Measurements from ENCODE around the gene DEFB119. TPM values are rescaled to one million over a fixed set of nuclear protein-coding genes. Genes with fewer than 3 reads are reported as not detected.

DEFB119 gene
- total RNA-seq, 1 donor from 2014 or later: not detected

- H4K20me1 ChIP-seq (ENCODE audit: insufficient read depth, low read length): no peaks in the 10 kb centered on the region
- no peak overlapping the region for H3K27ac ChIP-seq (ENCODE audit: low read depth, low read length)
- Mint-ChIP-seq H3K4me3 (ENCODE audit: unreplicated experiment) (no peak overlapping the region), H3K9me3 (ENCODE audit: unreplicated experiment) (peaks cover 13% of the 10 kb centered on the region), H3K27me3 (ENCODE audit: low read depth, unreplicated experiment) (no peaks in the 10 kb centered on the region), H3K36me3 (ENCODE audit: low read depth, unreplicated experiment) (no peaks in the 10 kb centered on the region), H3K4me1 (ENCODE audit: low read depth, unreplicated experiment) (no peaks in the 10 kb centered on the region), H3K27ac (ENCODE audit: unreplicated experiment) (no peak overlapping the region)
- no peak for TF ChIP-seq CTCF (IDR thresholded peaks at IDR 0.05; ENCODE audit: insufficient read depth, low read depth, low read length)
- TF ChIP-seq EZH2 (IDR thresholded peaks at IDR 0.05; ENCODE audit: insufficient read depth, low read length): no peak
- H3K4me3 ChIP-seq (ENCODE audit: insufficient read depth, low read depth, low read length): no peak overlapping the region
- H3K36me3 ChIP-seq (ENCODE audit: insufficient read depth, low read length): no peaks in the 10 kb centered on the region
- no peak overlapping the region for H2AFZ ChIP-seq (ENCODE audit: low read depth, low read length)
- H3K27me3 ChIP-seq (ENCODE audit: insufficient read depth, low read length): no peaks in the 10 kb centered on the region
- no peaks in the 10 kb centered on the region for H3K4me1 ChIP-seq (ENCODE audit: insufficient read depth, low read length)
- H3K4me2 ChIP-seq (ENCODE audit: low read length): no peak overlapping the region
- H3K79me2 ChIP-seq (ENCODE audit: insufficient read depth, low read length): no peaks in the 10 kb centered on the region
- DNase-seq (ENCODE audit: low read depth) (no peak), FAIRE-seq (no peak)
- H3K9ac ChIP-seq (ENCODE audit: low read length): no peak overlapping the region
- H3K9me3 ChIP-seq (ENCODE audit: insufficient read depth, low read depth, low read length): peaks cover 3% of the 10 kb centered on the region
These were observed 27.1 kb downstream of the DEFB119 start for GRCh38 chr20:31363295-31363694.

- H3K27me3 Mint-ChIP-seq (ENCODE audit: low read depth, unreplicated experiment): no peaks in the 10 kb centered on the region
- Histone ChIP-seq H3K4me3 (ENCODE audit: insufficient read depth, low read depth, low read length) (no peak overlapping the region), H3K27ac (ENCODE audit: low read depth, low read length) (no peak overlapping the region), H3K79me2 (ENCODE audit: insufficient read depth, low read length) (no peaks in the 10 kb centered on the region), H3K9ac (ENCODE audit: low read length) (no peak overlapping the region), H2AFZ (ENCODE audit: low read depth, low read length) (no peak overlapping the region), H3K36me3 (ENCODE audit: insufficient read depth, low read length) (no peaks in the 10 kb centered on the region), H3K9me3 (ENCODE audit: insufficient read depth, low read depth, low read length) (peaks cover 7% of the 10 kb centered on the region), H3K4me2 (ENCODE audit: low read length) (no peak overlapping the region), H4K20me1 (ENCODE audit: insufficient read depth, low read length) (no peaks in the 10 kb centered on the region), H3K27me3 (ENCODE audit: insufficient read depth, low read length) (no peaks in the 10 kb centered on the region), H3K4me1 (ENCODE audit: insufficient read depth, low read length) (no peaks in the 10 kb centered on the region)
- H3K36me3 Mint-ChIP-seq (ENCODE audit: low read depth, unreplicated experiment): no peaks in the 10 kb centered on the region
- TF ChIP-seq EZH2 (IDR thresholded peaks at IDR 0.05; ENCODE audit: insufficient read depth, low read length): no peak
- no peak for TF ChIP-seq CTCF (IDR thresholded peaks at IDR 0.05; ENCODE audit: insufficient read depth, low read depth, low read length)
- no peak overlapping the region for H3K27ac Mint-ChIP-seq (ENCODE audit: unreplicated experiment)
- H3K4me1 Mint-ChIP-seq (ENCODE audit: low read depth, unreplicated experiment): no peaks in the 10 kb centered on the region
- FAIRE-seq (no peak), DNase-seq (ENCODE audit: low read depth) (no peak)
- no peak overlapping the region for H3K4me3 Mint-ChIP-seq (ENCODE audit: unreplicated experiment)
- H3K9me3 Mint-ChIP-seq (ENCODE audit: unreplicated experiment): peaks cover 3% of the 10 kb centered on the region
These were observed 34.4 kb downstream of the DEFB119 start for GRCh38 chr20:31355981-31356380.

- H3K9me3 Mint-ChIP-seq (ENCODE audit: unreplicated experiment): peaks cover 12% of the 10 kb centered on the region
These were observed 48.9 kb downstream of the DEFB119 start for GRCh38 chr20:31341470-31341869.

More at GRCh38 chr20:31341470-31341869, 48.9 kb downstream of the DEFB119 start:
- H3K79me2 ChIP-seq (ENCODE audit: insufficient read depth, low read length): no peaks in the 10 kb centered on the region
- H3K27me3 ChIP-seq (ENCODE audit: insufficient read depth, low read length): no peaks in the 10 kb centered on the region
- TF ChIP-seq CTCF (IDR thresholded peaks at IDR 0.05; ENCODE audit: insufficient read depth, low read depth, low read length): no peak
- TF ChIP-seq EZH2 (IDR thresholded peaks at IDR 0.05; ENCODE audit: insufficient read depth, low read length): no peak
- H3K4me3 ChIP-seq (ENCODE audit: insufficient read depth, low read depth, low read length): no peak overlapping the region
- Mint-ChIP-seq H3K4me3 (ENCODE audit: unreplicated experiment) (no peak overlapping the region), H3K27me3 (ENCODE audit: low read depth, unreplicated experiment) (no peaks in the 10 kb centered on the region), H3K36me3 (ENCODE audit: low read depth, unreplicated experiment) (no peaks in the 10 kb centered on the region), H3K27ac (ENCODE audit: unreplicated experiment) (no peak overlapping the region), H3K4me1 (ENCODE audit: low read depth, unreplicated experiment) (no peaks in the 10 kb centered on the region)
- no peaks in the 10 kb centered on the region for H3K36me3 ChIP-seq (ENCODE audit: insufficient read depth, low read length)
- no peak for DNase-seq (ENCODE audit: low read depth)
- no peaks in the 10 kb centered on the region for H3K4me1 ChIP-seq (ENCODE audit: insufficient read depth, low read length)
- no peaks in the 10 kb centered on the region for H4K20me1 ChIP-seq (ENCODE audit: insufficient read depth, low read length)
- H2AFZ ChIP-seq (ENCODE audit: low read depth, low read length): no peak overlapping the region
- FAIRE-seq: no peak
- peaks cover 3% of the 10 kb centered on the region for H3K9me3 ChIP-seq (ENCODE audit: insufficient read depth, low read depth, low read length)
- H3K4me2 ChIP-seq (ENCODE audit: low read length): no peak overlapping the region
- H3K27ac ChIP-seq (ENCODE audit: low read depth, low read length): no peak overlapping the region
- H3K9ac ChIP-seq (ENCODE audit: low read length): no peak overlapping the region
